ENCODE measurements around the gene ABI3BP.

- no peak for TF ChIP-seq CTCF (conservative IDR thresholded peaks at IDR 0.05; ENCODE audit: low read length)
- no peak for TF ChIP-seq EZH2phosphoT487 (IDR thresholded peaks at IDR 0.05; ENCODE audit: borderline replicate concordance)
These were observed 8.9 kb downstream of the ABI3BP start for GRCh38 chr3:100984308-100984707.

Measured in Loucy (cell line).